ENCODE measurements around the gene RAB8A.

Gene RAB8A

GRCh38 chr19:16125737-16126495 is 14.2 kb downstream of the RAB8A start:
- ChIA-PET CTCF (interaction anchor here (0.6 to 1.2 kb wide), 3 partner anchors 14 to 34 kb away, joined by 3 to 4 read pairs (median 3); partner anchors contain the start of gene RAB8A), POLR2A (ENCODE audit: low non-redundant PET) (interaction anchor here (0.5 kb wide), 1 partner anchor 267 kb away, joined by 5 read pairs; no protein-coding TSS in a partner anchor)
- no peak for DNase-seq (ENCODE audit: low spot score)
- H3K27ac ChIP-seq: peak overlapping the region; percentile 14
- no peak for TF ChIP-seq CTCF (conservative IDR thresholded peaks at IDR 0.05; ENCODE audit: low read depth)

GRCh38 chr19:16127080-16127479 is 15.4 kb downstream of the RAB8A start:
- no peak for TF ChIP-seq CTCF (conservative IDR thresholded peaks at IDR 0.05; ENCODE audit: low read depth)
- no peak for DNase-seq (ENCODE audit: low spot score)
- peak overlapping the region; percentile 14 for H3K27ac ChIP-seq
- ChIA-PET POLR2A (ENCODE audit: low non-redundant PET) (no interaction called here), CTCF (interaction anchor here (0.5 to 1.2 kb wide), 3 partner anchors 16 to 461 kb away, joined by 3 to 4 read pairs (median 4); no protein-coding TSS in a partner anchor)

GRCh38 chr19:16127776-16128371 is 16.2 kb downstream of the RAB8A start:
- ChIA-PET POLR2A (ENCODE audit: low non-redundant PET) (no interaction called here), CTCF (interaction anchor here (0.9 kb wide), 1 partner anchor 86 kb away, joined by 4 read pairs; no protein-coding TSS in a partner anchor)
- no peak for DNase-seq (ENCODE audit: low spot score)
- peak overlapping the region; percentile 14; the same call in 1 of the 2 replicates for H3K27ac ChIP-seq
- TF ChIP-seq CTCF (conservative IDR thresholded peaks at IDR 0.05; ENCODE audit: low read depth): no peak

GRCh38 chr19:16131648-16132047 is 20.0 kb downstream of the RAB8A start:
- ChIA-PET CTCF (no interaction called here), POLR2A (ENCODE audit: low non-redundant PET) (no interaction called here)
- no peak for DNase-seq (ENCODE audit: low spot score)
- no peak overlapping the region for H3K27ac ChIP-seq
- no peak for TF ChIP-seq CTCF (conservative IDR thresholded peaks at IDR 0.05; ENCODE audit: low read depth)

GRCh38 chr19:16133818-16134217 is 22.1 kb downstream of the RAB8A start:
- no peak for DNase-seq (ENCODE audit: low spot score)
- peak overlapping the region; percentile 42 for H3K27ac ChIP-seq
- POLR2A ChIA-PET (ENCODE audit: low non-redundant PET): interaction anchor here (0.6 kb wide), 1 partner anchor 28 kb away, joined by 11 read pairs; no protein-coding TSS in a partner anchor
- CTCF ChIA-PET: no interaction called here
- no peak for TF ChIP-seq CTCF (conservative IDR thresholded peaks at IDR 0.05; ENCODE audit: low read depth)

- CTCF ChIA-PET: no interaction called here
- POLR2A ChIA-PET (ENCODE audit: low non-redundant PET): no interaction called here
- DNase-seq (ENCODE audit: low spot score): no peak
- H3K27ac ChIP-seq: peak overlapping the region; percentile 13; the same call in 1 of the 2 replicates
- no peak for TF ChIP-seq CTCF (conservative IDR thresholded peaks at IDR 0.05; ENCODE audit: low read depth)
These were observed 22.8 kb downstream of the RAB8A start for GRCh38 chr19:16134510-16134909.

All from RWPE1 (cell line).